DMS153 (cell line): Measurements from ENCODE around the gene BHLHE41.

Experiments
- DNase-seq: peaks from one replicate; lab custom pipeline; 2025; lab: John Stamatoyannopoulos, UW

The BHLHE41 gene

GRCh38 chr12:26124446-26125399 lies at the start of gene BHLHE41:
BHLHE41 (minus strand) TSS chr12:26125037; CDS start chr12:26124779, 258 bp downstream.
- DNase-seq = no peak

GRCh38 chr12:26172946-26173552 lies 48.2 kb upstream of the BHLHE41 start:
- no peak for DNase-seq

GRCh38 chr12:26172539-26172938 lies 47.7 kb upstream of the BHLHE41 start:
- no peak for DNase-seq

- no peak for DNase-seq
These were observed 47.2 kb upstream of the BHLHE41 start for GRCh38 chr12:26172013-26172412.

- no peak for DNase-seq
These were observed 39.3 kb upstream of the BHLHE41 start for GRCh38 chr12:26164118-26164517.

- DNase-seq = no peak
These were observed 38.1 kb upstream of the BHLHE41 start for GRCh38 chr12:26162905-26163304.

GRCh38 chr12:26162174-26162573 lies 37.3 kb upstream of the BHLHE41 start:
- no peak for DNase-seq

GRCh38 chr12:26158078-26158764 lies 33.4 kb upstream of the BHLHE41 start:
- DNase-seq = no peak

GRCh38 chr12:26157001-26157400 lies 32.2 kb upstream of the BHLHE41 start:
- DNase-seq = no peak

GRCh38 chr12:26156201-26156871 lies 31.5 kb upstream of the BHLHE41 start:
- no peak for DNase-seq

- DNase-seq = no peak
These were observed 28.8 kb upstream of the BHLHE41 start for GRCh38 chr12:26153421-26154154.

GRCh38 chr12:26152507-26153102 lies 27.8 kb upstream of the BHLHE41 start:
- DNase-seq = no peak

GRCh38 chr12:26150736-26151450 lies 26.1 kb upstream of the BHLHE41 start:
- no peak for DNase-seq

- DNase-seq = no peak
These were observed 25.2 kb upstream of the BHLHE41 start for GRCh38 chr12:26149968-26150500.

- no peak for DNase-seq
These were observed 23.5 kb upstream of the BHLHE41 start for GRCh38 chr12:26148291-26148690.

GRCh38 chr12:26143291-26143690 lies 18.5 kb upstream of the BHLHE41 start:
- no peak for DNase-seq

GRCh38 chr12:26138860-26139259 lies 14.0 kb upstream of the BHLHE41 start:
- no peak for DNase-seq

GRCh38 chr12:26136688-26137087 lies 11.9 kb upstream of the BHLHE41 start:
- DNase-seq = no peak

GRCh38 chr12:26135571-26135970 lies 10.7 kb upstream of the BHLHE41 start:
- no peak for DNase-seq

- DNase-seq = peak; percentile 8
These were observed 10.2 kb upstream of the BHLHE41 start for GRCh38 chr12:26135010-26135420.
